ENCODE measurements around the gene SAPCD2.

The SAPCD2 gene

GRCh38 chr9:137040568-137040967 lies 29.8 kb downstream of the SAPCD2 start:
- TF ChIP-seq, protein P1, sequence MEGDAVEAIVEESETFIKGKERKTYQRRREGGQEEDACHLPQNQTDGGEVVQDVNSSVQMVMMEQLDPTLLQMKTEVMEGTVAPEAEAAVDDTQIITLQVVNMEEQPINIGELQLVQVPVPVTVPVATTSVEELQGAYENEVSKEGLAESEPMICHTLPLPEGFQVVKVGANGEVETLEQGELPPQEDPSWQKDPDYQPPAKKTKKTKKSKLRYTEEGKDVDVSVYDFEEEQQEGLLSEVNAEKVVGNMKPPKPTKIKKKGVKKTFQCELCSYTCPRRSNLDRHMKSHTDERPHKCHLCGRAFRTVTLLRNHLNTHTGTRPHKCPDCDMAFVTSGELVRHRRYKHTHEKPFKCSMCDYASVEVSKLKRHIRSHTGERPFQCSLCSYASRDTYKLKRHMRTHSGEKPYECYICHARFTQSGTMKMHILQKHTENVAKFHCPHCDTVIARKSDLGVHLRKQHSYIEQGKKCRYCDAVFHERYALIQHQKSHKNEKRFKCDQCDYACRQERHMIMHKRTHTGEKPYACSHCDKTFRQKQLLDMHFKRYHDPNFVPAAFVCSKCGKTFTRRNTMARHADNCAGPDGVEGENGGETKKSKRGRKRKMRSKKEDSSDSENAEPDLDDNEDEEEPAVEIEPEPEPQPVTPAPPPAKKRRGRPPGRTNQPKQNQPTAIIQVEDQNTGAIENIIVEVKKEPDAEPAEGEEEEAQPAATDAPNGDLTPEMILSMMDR (IDR thresholded peaks at IDR 0.05) = no peak

DNA sequence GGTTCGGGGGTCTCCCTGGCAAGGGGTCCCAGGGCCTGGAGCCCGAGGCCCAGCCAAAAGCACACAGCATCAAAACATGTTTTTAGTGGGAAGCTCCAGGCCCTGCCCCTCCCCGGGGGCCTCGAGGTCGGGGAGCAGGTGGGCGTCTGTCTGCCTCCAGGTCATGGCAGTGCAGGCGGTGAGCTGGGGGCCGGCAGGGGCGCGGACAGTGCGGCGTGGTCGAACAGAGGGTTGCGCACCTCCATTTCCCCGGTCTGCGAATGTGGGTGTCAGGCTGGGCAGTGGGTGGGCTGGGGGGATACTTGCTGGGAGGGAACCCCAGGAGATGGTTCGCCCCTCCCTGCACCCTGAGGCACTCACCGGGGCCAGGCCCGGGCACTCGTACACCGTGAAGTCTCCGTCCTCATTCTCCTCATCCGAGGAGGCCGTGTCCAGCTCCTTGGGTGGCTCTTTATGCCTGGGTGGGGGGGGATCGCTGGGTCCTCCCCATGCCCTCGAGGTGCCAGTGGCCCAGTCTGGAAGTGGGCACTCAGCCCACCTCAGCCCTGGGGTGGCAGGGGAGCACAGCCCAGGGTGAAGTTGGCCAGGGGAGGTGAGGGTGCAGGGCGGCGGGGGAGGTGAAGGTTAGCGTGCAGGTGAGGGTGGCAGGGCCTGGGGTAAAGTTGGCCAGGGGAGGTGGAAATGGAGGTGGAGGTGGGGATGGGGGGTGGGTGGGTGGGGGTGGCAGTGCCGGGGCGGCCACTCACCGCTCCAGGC lies 30.6 kb downstream of the SAPCD2 start:
- TF ChIP-seq, protein P1 (IDR thresholded peaks at IDR 0.05) = no peak

DNA sequence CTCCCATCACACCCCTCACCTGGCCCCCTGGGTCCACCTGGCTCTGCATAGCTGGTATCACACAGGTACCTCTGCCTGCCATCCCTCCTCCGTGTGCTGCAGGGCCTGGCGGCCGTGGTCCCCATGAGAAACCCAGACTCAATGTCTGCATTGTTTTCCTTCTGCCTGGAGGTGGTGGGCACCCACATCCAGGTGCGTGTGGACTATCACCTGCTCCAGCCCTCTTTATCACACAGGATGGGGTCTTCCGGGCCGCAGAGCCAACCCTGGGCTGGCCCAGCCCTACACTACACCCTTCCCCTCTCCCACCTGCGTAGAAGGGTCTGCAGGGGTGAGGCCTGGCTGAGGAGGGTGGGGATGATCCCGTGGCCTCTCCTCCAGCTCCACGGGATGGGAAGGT lies 31.4 kb downstream of the SAPCD2 start:
- TF ChIP-seq, protein P1 (IDR thresholded peaks at IDR 0.05) = no peak

DNA sequence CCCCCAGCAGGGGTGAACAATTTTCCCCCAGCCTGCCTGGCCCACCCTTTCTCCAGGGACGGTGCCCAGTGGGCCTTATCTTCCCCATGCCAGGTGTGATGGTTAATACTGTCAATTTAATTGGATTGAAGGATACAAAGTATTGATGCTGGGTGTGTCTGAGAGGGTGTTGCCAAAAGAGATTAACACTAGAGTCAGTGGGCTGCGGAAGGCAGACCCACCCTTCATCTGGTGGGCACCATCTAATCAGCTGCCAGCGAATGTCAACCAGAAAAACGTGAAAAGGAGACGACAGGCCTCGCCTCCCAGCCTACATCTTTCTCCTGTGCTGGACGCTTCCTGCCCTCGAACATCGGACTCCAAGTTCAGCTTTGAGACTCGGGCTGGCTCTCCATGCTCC lies 32.9 kb downstream of the SAPCD2 start:
- TF ChIP-seq, protein P1 (IDR thresholded peaks at IDR 0.05) = no peak

- TF ChIP-seq, protein P1 (IDR thresholded peaks at IDR 0.05) = no peak
Observed at GRCh38 chr9:137037035-137037434, 33.3 kb downstream of the SAPCD2 start.

DNA sequence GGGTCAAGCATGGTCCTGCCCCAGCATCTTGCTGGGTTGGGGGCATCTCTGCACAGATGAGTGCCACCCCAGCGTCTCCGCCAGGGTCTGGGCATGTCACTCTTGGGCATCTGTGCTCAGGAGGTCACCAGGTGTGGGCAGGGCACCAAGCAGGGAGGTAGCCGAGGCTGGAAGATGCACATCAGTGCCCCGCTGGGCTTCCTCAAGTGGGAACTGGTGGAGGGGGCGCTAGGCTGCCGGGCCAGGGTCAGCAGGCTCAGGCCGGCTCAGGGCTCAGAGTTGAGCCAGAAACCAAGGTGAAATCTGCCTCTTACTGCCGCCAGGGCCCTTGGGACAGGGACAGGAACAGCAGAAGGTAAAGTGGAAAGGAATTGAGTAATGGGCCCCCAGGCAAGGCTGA lies 34.4 kb downstream of the SAPCD2 start:
- TF ChIP-seq, protein P1 (IDR thresholded peaks at IDR 0.05) = no peak

- TF ChIP-seq, protein P1 (IDR thresholded peaks at IDR 0.05) = peak; percentile 52
Observed at GRCh38 chr9:137035507-137035834, 34.9 kb downstream of the SAPCD2 start.
